K562 (cell line): ENCODE measurements around the gene EFNA2. TPM values are rescaled to one million over a fixed set of nuclear protein-coding genes. Genes with fewer than 3 reads are reported as not detected.

Source experiments
- ASH1L ChIP-seq: fragments of 450-650 bp; IDR thresholded peaks from 2 replicates; pipeline ENCODE4 v1.6.1; 2018; ENCODE audit warnings: borderline replicate concordance, mild to moderate bottlenecking, low read depth; ENCODE audit not compliant: partially characterized antibody
- BRF1 ChIP-seq: IDR thresholded peaks from 3 replicates; pipeline ENCODE4 v1.6.1; 2011; ENCODE audit warnings: borderline replicate concordance, mild to moderate bottlenecking; ENCODE audit not compliant: insufficient read length; ENCODE audit errors: extremely low read depth
- HDAC1 ChIP-seq, 2 experiments: fragments of 450-650 bp; IDR thresholded peaks; 2 replicates each; pipeline ENCODE4 v1.6.1; 2016 to 2017; ENCODE audit warnings: inconsistent platforms in 1 of 2, mild to moderate bottlenecking in 1 of 2, moderate library complexity in 1 of 2
- HDAC8 ChIP-seq: fragments of 450-650 bp; IDR thresholded peaks from 2 replicates; pipeline ENCODE4 v1.6.1; 2016; ENCODE audit warnings: mild to moderate bottlenecking, missing genetic modification characterization, moderate library complexity, missing compliant biosample characterization
- HSF4 ChIP-seq: fragments of 250-450 bp; sonication (Bioruptor Pico); IDR thresholded peaks from 2 replicates; pipeline ENCODE4 v2.1.2; 2022; ENCODE audit warnings: mild to moderate bottlenecking, moderate library complexity, borderline replicate concordance
- ILF3 ChIP-seq: fragments of 450-650 bp; IDR thresholded peaks from 2 replicates; pipeline ENCODE4 v1.6.1; 2018; ENCODE audit warnings: antibody characterized with exemption, mild to moderate bottlenecking, moderate library complexity, borderline replicate concordance
- JUND ChIP-seq, 2 experiments: IDR thresholded peaks; 2 replicates in 1 of 2; 3 replicates in 1 of 2; pipeline ENCODE4 v1.6.1; 2011; ENCODE audit warnings: borderline replicate concordance in 2 of 2, low read depth in 2 of 2, low read length in 2 of 2, improper control_type of control experiment in 1 of 2, missing biosample characterization in 1 of 2, missing genetic modification characterization in 1 of 2, missing genetic modification reagents in 1 of 2
- KAT8 ChIP-seq: fragments of 450-650 bp; IDR thresholded peaks from 2 replicates; pipeline ENCODE4 v1.6.1; 2016; ENCODE audit warnings: low read depth, mild to moderate bottlenecking
- MCM5 ChIP-seq: fragments of 450-650 bp; IDR thresholded peaks from 2 replicates; pipeline ENCODE4 v1.6.1; 2016; ENCODE audit warnings: low read depth
- PHTF2 ChIP-seq: fragments of 250-450 bp; sonication (Bioruptor Pico); IDR thresholded peaks from 2 replicates; pipeline ENCODE4 v1.5.0; 2021; ENCODE audit warnings: mild to moderate bottlenecking
- PML ChIP-seq: IDR thresholded peaks from 2 replicates; pipeline ENCODE4 v1.6.1; 2012; ENCODE audit warnings: low read length, inconsistent platforms
- POLR2G ChIP-seq: fragments of 200-400 bp; formaldehyde crosslinking; IDR thresholded peaks from 2 replicates; pipeline ENCODE4 v1.6.1; 2017; ENCODE audit warnings: low read depth, mild to moderate bottlenecking, antibody characterized with exemption, low read length, moderate library complexity
- PTBP1 ChIP-seq: fragments of 200-400 bp; formaldehyde crosslinking; IDR thresholded peaks from 2 replicates; pipeline ENCODE4 v1.6.1; 2017; ENCODE audit warnings: low read depth, low read length
- SMAD3 ChIP-seq: fragments of 450-650 bp; formaldehyde crosslinking; conservative IDR thresholded peaks from 2 replicates; pipeline ENCODE4 v1.4.0; 2020; ENCODE audit warnings: mild to moderate bottlenecking
- TBP ChIP-seq: optimal IDR thresholded peaks from 2 replicates; pipeline ENCODE3; 2011; ENCODE audit warnings: low read depth, low read length, improper control_type of control experiment
- ZBED1 ChIP-seq: IDR thresholded peaks from 2 replicates; pipeline ENCODE4 v1.6.1; 2014
- ZNF551 ChIP-seq: fragments of 250-450 bp; sonication (Bioruptor Pico); IDR thresholded peaks from 2 replicates; pipeline ENCODE4 v1.5.0; 2021; ENCODE audit warnings: mild to moderate bottlenecking, moderate library complexity
- ZNF764 ChIP-seq: fragments of 250-450 bp; sonication (Bioruptor Pico); IDR thresholded peaks from 2 replicates; pipeline ENCODE4 v1.4.0; 2020; ENCODE audit warnings: low read depth, mild to moderate bottlenecking, moderate library complexity
- polyA plus RNA-seq, 8 experiments: library from polyadenylated mRNA; depleted of rRNA in 4 of 8; stranded (reverse) in 5 of 8; unstranded in 3 of 8; fragments of >200 nt; fragmentation: Nextera tagmentation in 2 of 8; fragmentation: Illumina TruSeq in 1 of 8; extraction: Ambion mirVana in 2 of 8; extraction: Trizol in 1 of 8; gene quantifications; 2 replicates each; pipeline versions ENCODE4 v1.2.1 to v1.2.3, GENCODE V29; 2011 to 2014; ENCODE audit warnings: inconsistent platforms in 1 of 8, missing spikeins in 1 of 8
- total RNA-seq, 7 experiments: library from RNA; depleted of rRNA in 6 of 7; stranded (reverse); fragments of >200 nt in 6 of 7; fragmentation: Illumina TruSeq in 2 of 7; extraction: Trizol in 2 of 7; gene quantifications; 2 replicates each; pipeline versions ENCODE4 v1.2.1 to v1.2.3, GENCODE V29; 2011 to 2021; ENCODE audit warnings: low replicate concordance in 1 of 7
- TF ChIP-seq, protein P1 (sequence below): IDR thresholded peaks from 2 replicates; pipeline ENCODE4 v1.6.1; 2014; ENCODE audit warnings: antibody characterized with exemption
- TF ChIP-seq, protein P2 (sequence below): sonication (generic); formaldehyde crosslinking; IDR thresholded peaks from 2 replicates; pipeline ENCODE4 v1.8.1; 2023; ENCODE audit warnings: mild to moderate bottlenecking, missing genetic modification reagents
- TF ChIP-seq, protein P3 (sequence below): fragments of 250-450 bp; sonication (Bioruptor Pico); IDR thresholded peaks from 2 replicates; pipeline ENCODE4 v1.4.0; 2020; ENCODE audit warnings: mild to moderate bottlenecking, moderate library complexity, borderline replicate concordance

The EFNA2 gene
- total and polyA plus RNA-seq, 9 of the 15 experiments (the other 6 are each of a cell fraction or from before 2014, with no cell fraction given): 0.11 to 0.44 (median 0.15) TPM; not detected in 6

DNA sequence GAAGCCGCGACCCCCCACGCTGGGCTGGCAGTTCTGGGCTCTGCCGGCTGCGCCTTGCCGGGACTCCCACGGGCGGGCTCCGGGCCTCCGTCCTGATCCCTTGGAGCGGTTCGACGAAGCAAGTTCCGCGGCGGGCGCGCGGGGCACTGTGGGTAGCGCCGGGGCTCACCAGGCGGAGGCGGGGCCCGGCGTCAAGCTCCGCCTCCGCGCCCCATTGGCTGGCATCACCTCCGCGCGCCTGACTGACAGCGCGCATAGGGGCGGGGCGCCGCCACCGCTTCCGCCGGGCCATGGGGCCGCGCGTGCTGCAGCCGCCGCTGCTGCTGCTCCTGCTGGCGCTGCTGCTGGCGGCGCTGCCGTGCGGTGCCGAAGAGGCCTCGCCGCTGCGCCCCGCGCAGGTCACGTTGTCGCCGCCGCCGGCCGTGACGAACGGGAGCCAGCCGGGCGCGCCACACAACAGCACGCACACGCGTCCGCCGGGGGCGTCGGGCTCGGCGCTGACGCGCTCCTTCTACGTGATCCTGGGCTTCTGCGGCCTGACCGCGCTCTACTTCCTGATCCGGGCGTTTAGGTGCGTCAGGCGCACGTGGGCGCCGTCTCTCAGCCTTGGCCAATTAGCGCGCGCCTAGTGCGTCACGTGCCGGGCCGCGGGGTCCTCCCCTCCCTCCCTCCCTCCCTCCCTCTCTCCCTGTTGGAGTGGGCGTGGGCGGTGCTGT, 10.3 kb upstream of the EFNA2 start, which contains the start of gene FAM174C (continued):
- TF ChIP-seq JUND (IDR thresholded peaks at IDR 0.05; ENCODE audit: borderline replicate concordance, low read depth, low read length) (peak; percentile 37), JUND (tag; IDR thresholded peaks at IDR 0.05; ENCODE audit: borderline replicate concordance, low read depth, low read length) (no peak; the same call in 2 of the 3 replicates), ZNF764 (CRISPR knock-in tag) (no peak), TBP (peak; percentile 57), POLR2G (peak; percentile 84), SMAD3 (CRISPR knock-in tag) (no peak), KAT8 (no peak), HDAC1 (IDR thresholded peaks at IDR 0.05) (no peak), HDAC8 (tag) (no peak), BRF1 (no peak), PHTF2 (CRISPR knock-in tag) (no peak), HSF4 (CRISPR knock-in tag) (peak; percentile 64; the same call in 1 of the 2 replicates), ZBED1 (peak; percentile 82; the same call in 1 of the 2 replicates), PTBP1 (no peak), ILF3 (0 out of 2 replicates have a peak, but pooled peaks have one; percentile 32), MCM5 (no peak), PML (peak; percentile 53), ASH1L (no peak), ZNF551 (no peak)
- TF ChIP-seq, protein P1, sequence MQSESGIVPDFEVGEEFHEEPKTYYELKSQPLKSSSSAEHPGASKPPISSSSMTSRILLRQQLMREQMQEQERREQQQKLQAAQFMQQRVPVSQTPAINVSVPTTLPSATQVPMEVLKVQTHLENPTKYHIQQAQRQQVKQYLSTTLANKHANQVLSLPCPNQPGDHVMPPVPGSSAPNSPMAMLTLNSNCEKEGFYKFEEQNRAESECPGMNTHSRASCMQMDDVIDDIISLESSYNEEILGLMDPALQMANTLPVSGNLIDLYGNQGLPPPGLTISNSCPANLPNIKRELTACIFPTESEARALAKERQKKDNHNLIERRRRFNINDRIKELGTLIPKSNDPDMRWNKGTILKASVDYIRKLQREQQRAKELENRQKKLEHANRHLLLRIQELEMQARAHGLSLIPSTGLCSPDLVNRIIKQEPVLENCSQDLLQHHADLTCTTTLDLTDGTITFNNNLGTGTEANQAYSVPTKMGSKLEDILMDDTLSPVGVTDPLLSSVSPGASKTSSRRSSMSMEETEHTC: no peak
- TF ChIP-seq, protein P2, sequence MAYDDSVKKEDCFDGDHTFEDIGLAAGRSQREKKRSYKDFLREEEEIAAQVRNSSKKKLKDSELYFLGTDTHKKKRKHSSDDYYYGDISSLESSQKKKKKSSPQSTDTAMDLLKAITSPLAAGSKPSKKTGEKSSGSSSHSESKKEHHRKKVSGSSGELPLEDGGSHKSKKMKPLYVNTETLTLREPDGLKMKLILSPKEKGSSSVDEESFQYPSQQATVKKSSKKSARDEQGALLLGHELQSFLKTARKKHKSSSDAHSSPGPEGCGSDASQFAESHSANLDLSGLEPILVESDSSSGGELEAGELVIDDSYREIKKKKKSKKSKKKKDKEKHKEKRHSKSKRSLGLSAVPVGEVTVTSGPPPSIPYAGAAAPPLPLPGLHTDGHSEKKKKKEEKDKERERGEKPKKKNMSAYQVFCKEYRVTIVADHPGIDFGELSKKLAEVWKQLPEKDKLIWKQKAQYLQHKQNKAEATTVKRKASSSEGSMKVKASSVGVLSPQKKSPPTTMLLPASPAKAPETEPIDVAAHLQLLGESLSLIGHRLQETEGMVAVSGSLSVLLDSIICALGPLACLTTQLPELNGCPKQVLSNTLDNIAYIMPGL (CRISPR knock-in tag): peak; percentile 40
- TF ChIP-seq, protein P3, sequence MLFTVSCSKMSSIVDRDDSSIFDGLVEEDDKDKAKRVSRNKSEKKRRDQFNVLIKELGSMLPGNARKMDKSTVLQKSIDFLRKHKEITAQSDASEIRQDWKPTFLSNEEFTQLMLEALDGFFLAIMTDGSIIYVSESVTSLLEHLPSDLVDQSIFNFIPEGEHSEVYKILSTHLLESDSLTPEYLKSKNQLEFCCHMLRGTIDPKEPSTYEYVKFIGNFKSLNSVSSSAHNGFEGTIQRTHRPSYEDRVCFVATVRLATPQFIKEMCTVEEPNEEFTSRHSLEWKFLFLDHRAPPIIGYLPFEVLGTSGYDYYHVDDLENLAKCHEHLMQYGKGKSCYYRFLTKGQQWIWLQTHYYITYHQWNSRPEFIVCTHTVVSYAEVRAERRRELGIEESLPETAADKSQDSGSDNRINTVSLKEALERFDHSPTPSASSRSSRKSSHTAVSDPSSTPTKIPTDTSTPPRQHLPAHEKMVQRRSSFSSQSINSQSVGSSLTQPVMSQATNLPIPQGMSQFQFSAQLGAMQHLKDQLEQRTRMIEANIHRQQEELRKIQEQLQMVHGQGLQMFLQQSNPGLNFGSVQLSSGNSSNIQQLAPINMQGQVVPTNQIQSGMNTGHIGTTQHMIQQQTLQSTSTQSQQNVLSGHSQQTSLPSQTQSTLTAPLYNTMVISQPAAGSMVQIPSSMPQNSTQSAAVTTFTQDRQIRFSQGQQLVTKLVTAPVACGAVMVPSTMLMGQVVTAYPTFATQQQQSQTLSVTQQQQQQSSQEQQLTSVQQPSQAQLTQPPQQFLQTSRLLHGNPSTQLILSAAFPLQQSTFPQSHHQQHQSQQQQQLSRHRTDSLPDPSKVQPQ (CRISPR knock-in tag): no peak
